ENCODE results near the gene ARHGAP29.

Gene ARHGAP29

GRCh38 chr1:94235189-94236012 lies 2.0 kb downstream of the ARHGAP29 start:
- DNase-seq = no peak

GRCh38 chr1:94234615-94235014 lies 2.8 kb downstream of the ARHGAP29 start:
- DNase-seq = no peak

- no peak for DNase-seq
These were observed 5.6 kb downstream of the ARHGAP29 start for GRCh38 chr1:94231746-94232145.

- DNase-seq = no peak
These were observed 6.5 kb downstream of the ARHGAP29 start for GRCh38 chr1:94230920-94231319.

GRCh38 chr1:94228640-94229375 lies 8.6 kb downstream of the ARHGAP29 start:
- no peak for DNase-seq

DNA sequence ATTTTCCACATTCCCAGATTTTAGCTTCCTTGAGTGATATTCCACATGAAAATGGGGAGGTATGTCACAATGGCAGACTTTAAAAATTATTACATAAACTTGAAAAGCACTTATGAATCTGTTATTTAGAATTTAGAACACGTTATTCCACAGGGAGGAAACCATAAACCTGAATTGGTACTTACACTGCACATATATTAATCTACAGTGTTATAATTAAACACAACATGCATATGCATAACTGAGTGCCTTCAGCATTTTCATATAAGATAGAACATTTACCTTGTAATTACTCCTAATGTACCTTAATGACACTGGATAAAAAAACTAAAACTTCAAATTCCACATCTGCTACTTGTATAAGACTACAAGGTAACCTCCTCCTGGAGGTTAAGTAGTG lies 9.8 kb downstream of the ARHGAP29 start:
- no peak for DNase-seq

DNA sequence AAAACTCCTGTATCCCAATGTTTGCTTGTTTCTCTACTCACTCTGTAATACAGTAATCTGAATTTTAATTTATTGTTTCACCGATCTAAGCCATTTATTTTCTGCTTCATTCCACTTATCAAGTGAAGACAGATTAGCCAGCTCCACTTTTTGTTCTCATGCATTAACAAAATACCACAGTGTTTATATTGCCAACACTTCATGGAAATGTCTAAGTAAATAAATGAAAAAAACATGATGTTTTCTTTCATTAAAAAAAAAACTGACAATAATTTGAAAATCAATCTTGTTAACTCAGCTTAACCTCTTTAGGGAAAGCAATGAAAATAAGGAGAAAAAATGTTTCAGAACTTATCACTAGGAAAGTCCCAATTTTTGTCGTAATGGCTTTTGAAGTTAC lies 11.5 kb downstream of the ARHGAP29 start:
- DNase-seq = no peak

DNA sequence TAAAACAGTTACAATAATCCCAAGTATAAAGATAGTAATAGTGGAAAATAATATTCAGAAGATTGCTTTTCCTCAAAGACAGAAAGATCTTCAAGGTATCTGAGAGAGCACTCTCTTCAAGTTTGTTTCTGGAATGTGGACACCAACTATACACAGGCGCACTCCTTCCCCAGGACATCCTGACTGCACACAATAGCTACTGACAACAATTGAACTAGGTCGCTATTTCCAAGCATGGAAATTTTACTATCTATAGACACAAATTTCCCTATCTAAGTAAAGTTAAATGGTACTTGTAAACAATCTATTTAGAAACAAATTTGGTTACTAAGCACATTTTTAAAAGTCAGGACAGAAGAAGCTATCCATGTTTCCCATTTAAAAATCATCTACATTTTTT lies 19.1 kb downstream of the ARHGAP29 start:
- DNase-seq = no peak

DNA sequence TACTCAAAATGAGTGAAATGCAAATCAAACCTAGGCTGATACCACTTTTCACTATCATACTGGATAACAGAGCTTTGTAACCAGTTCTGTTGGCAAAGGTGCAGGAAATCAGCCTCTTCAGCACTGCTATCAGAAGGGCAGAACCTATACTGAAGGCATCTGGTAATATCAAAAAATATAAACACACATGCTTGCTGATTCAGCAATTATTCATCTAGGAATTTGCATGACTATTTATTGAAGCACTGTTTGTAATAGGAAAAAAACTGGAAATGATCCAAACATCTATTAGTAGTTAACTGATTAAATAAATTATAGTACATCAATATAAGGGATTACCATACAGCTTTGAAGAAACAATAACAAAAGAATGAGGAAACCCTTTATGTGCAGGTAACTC lies 21.4 kb downstream of the ARHGAP29 start:
- DNase-seq = no peak

DNA sequence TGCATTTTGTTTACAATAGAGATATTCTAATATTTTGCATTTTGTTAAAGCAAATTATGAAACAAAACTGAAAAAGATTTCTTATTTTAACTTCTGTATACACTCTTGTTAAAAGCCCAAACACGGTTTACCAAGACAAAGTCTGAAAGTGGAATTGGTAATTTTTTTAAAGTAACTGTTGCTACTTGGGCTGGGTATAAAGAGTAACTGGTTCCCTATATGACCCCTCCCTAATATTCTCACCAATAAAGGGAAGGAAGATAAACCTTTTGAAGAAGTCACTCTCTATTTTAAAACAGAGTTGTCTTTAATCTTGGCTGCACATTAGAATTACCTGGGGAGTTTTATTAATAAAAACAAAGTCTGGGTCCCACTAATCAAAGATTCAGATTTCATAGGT lies 27.4 kb downstream of the ARHGAP29 start:
- no peak for DNase-seq

- no peak for DNase-seq
These were observed 28.0 kb downstream of the ARHGAP29 start for GRCh38 chr1:94209425-94209824.

- no peak for DNase-seq
These were observed 29.7 kb downstream of the ARHGAP29 start for GRCh38 chr1:94207695-94208094.

DNA sequence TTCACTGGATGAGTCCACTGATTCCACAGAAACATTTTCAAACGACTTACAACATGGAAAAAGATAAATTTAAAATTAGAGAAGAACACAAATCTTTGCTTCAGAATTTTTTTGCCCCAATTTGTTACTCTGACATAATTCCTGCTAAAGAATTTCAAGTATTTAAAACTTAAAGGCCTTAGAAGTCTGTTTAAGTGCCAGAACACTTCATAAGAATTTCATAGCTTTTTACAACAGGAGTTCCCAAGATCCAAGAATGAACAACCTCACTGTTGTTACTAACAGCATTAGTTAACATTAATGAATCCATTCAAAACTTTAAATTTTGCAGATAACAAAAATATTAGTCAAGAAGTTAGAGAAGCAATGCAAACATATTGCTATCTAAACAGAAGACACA lies 31.7 kb downstream of the ARHGAP29 start:
- no peak for DNase-seq

GRCh38 chr1:94202241-94202640 lies 35.1 kb downstream of the ARHGAP29 start:
- no peak for DNase-seq

DNA sequence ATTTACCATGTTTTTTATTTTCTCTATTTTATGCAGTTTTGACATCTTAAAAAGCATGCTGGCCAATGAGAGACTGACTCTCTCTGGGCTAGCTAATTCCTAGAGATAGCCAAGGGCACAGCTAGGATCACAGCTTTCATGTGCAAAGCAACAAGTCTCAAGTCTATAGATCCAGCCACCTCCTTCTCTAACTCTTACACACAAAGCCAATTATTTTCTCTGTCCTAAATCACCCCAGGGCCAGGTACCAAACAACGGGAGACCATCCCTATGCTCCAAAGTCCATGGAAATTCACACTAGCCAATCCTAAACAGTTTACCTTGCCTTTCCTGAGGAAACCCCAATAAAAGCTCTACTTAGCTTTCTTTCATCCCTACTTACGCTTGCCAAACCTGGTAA lies 38.0 kb downstream of the ARHGAP29 start:
- no peak for DNase-seq

DNA sequence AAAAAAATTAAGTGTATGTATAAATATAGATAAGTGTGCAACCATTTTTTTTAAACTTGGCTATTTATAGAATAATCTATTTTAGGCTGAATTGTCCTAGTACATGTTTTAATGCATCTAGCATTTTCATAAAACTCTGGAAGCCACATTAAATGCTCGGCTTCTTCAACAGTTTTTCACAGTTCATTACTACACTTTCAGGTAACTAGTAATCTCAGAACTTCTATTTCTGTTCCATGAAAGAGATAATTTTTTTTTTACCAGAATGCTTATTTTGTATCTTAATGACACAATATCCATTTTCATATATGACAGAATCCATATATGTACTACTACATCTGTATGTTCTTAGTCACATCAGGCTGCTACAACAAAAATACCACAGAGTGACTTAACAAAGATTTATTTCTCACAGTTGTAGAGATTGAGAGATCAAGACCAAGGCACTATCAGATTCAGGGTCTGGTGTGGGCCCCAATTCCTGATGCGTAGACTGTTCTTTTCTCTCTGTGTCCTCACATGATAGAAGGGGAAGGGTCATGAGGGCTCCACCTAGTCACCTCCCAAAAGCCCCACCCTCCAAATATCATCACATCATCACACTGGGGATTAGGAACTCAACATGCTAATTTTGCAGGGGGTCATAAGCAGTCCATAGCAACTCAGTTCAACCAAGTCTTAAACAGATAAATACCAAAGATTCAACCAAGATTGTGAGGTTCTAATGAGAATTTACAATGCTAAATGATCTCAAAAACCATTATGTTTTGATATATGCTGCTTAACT lies 43.1 kb downstream of the ARHGAP29 start:
- DNase-seq = no peak

DNA sequence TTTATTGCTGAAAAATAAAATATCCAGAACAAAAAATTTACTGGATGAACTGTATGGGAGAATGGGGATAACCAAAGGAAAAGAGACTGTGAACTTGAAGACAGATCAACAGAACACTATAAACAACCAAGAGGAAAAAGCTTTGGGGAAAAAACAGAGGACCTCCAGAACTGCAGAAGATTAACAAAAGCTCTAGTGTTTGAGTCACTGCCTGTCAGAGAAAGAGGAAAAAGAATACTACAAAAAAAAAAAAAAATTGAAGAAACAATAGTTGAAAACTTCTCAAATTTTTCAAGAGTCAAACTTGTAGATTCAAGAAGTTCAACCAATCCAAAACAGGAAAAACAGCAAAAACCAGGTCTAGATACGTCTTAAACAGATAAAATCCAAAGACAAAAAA lies 44.3 kb downstream of the ARHGAP29 start:
- DNase-seq = no peak

- DNase-seq = no peak
These were observed 46.2 kb downstream of the ARHGAP29 start for GRCh38 chr1:94191216-94191615.

DNA sequence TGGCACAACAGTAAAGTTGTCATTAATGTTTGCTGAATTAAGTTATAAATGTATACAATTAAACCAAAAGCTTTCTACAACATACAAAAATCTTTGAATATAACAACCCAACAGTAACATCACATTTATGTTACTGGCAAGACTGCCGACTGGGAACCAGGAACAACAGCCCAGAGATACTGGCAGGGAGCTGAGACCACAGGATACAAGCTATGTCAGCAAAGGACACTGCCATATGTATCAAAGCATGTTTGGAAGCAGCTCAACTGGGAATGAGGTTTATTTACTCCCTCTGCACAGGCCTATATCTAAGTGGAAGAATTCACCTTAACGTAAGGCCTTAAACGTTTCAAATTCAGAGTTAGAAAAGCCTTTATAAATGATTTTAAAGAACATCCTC lies 50.4 kb downstream of the ARHGAP29 start:
- DNase-seq = no peak

GRCh38 chr1:94183197-94183815 lies 54.1 kb downstream of the ARHGAP29 start:
- DNase-seq = no peak

GRCh38 chr1:94182191-94182590 lies 55.2 kb downstream of the ARHGAP29 start:
- DNase-seq = no peak

DNA sequence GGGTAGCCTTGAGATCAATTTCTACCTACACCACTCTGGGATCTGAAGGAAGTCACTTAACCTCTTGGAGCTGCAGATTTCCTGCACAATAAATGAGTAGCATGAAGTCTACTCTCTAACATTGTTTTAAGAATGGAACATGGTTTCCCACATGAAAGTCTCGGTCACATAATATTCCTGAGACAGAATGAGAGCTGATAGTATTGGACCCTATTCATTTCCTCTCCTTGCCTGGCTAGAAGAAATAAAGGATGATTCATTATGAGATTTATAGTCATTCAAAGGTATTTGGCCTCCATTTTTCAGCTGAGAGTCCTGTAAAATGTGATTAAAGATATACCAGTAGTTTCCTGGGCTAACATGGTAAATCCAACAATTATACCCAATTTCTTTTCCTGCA lies 56.7 kb downstream of the ARHGAP29 start:
- DNase-seq = no peak

DNA sequence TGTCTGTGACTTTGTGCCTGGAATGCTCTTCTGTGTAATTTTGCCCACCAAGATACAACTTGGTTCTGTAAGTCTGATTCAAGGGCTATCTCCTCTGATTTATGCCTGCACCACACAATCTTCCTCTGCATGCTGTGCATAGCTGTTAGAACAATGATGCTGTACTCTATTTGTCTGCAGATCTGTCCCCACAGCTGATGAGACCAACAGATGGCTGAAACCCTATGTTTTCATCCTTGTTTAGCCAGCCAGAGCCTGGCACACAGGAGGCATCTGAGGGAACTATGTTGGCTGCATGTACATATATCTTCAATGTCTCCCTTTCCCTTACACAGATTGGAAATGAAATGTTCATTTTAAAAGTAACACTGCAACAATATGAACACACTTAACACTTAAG lies 58.5 kb downstream of the ARHGAP29 start:
- no peak for DNase-seq

Data from activated CD4-positive, alpha-beta T cell treated with anti-CD3 and anti-CD28 coated beads, Interleukin-2, amount 50 U/mL, for 1 hour (primary cell).